GM12878 (cell line): ENCODE data around the gene PITPNM2. TPM values are rescaled to one million over a fixed set of nuclear protein-coding genes. Genes with fewer than 3 reads are reported as not detected.

ENCODE experiments used
- ATAC-seq: fragments of 200-7000 bp; cut with Tn5 transposase; 3 replicates; pipeline ENCODE4 v1.9.1; 2020; ENCODE audit warnings: mild to moderate bottlenecking, moderate library complexity
- BruUV-seq: library from RNA; stranded (reverse); fragments of 400-500 nt; replicated peaks from 2 replicates; lab custom pipeline; 2021; lab: Mats Ljungman, UMichigan
- CTCF ChIA-PET: fragments of 300-600 bp; sonication (Branson Sonifier 250); formaldehyde crosslinking; extraction: SDS; loops from one replicate; lab custom pipeline; 2021; ENCODE audit warnings: inconsistent platforms; lab: Yijun Ruan, JAX
- POLR2A ChIA-PET: fragments of 350-600 bp; formaldehyde crosslinking; extraction: SDS; loops from one replicate; lab custom pipeline; 2021; ENCODE audit warnings: inconsistent platforms; lab: Charles Lee
- RAD21 ChIA-PET: fragments of 300-600 bp; sonication (Branson Sonifier 250); formaldehyde crosslinking; loops from one replicate; lab custom pipeline; 2023; ENCODE audit warnings: antibody characterized with exemption; ENCODE audit not compliant: unreplicated experiment; lab: Charles Lee
- SMC1A ChIA-PET: fragments of 300-600 bp; sonication (Branson Sonifier 250); formaldehyde crosslinking; loops from one replicate; lab custom pipeline; 2023; ENCODE audit not compliant: unreplicated experiment, uncharacterized antibody; lab: Charles Lee
- DNase-seq: peaks from one replicate; pipeline ENCODE4 v3.0.0-alpha.2; 2011; ENCODE audit warnings: low read depth, low spot score
- FAIRE-seq: peaks from 3 replicates; lab custom pipeline; 2011; peaks lifted over from hg19 to GRCh38; lab: Jason Lieb, UNC
- H2AFZ ChIP-seq: 2 replicates; pipeline ENCODE4 v1.6.0; 2011; ENCODE audit warnings: low read depth, low read length, control low read depth; ENCODE audit not compliant: control insufficient read depth
- H3K27ac ChIP-seq: 2 replicates; pipeline ENCODE4 v1.5.1; 2011; ENCODE audit warnings: control low read depth; ENCODE audit not compliant: control insufficient read depth, insufficient read depth
- H3K27me3 ChIP-seq, 2 experiments: replicated peaks in 1 of 2; 2 replicates each; pipeline versions ENCODE4 v1.6.0 to v1.6.1; 2011; ENCODE audit warnings: low read length in 1 of 2; ENCODE audit not compliant: control insufficient read depth in 2 of 2, insufficient read depth in 2 of 2
- H3K36me3 ChIP-seq, 2 experiments: 2 replicates each; pipeline ENCODE4 v1.5.1; 2011; ENCODE audit warnings: low read length in 1 of 2; ENCODE audit not compliant: control insufficient read depth in 2 of 2, insufficient read depth in 2 of 2
- H3K4me1 ChIP-seq: 2 replicates; pipeline ENCODE4 v1.6.1; 2011; ENCODE audit warnings: mild to moderate bottlenecking, low read length, moderate library complexity, mixed read lengths; ENCODE audit not compliant: control insufficient read depth, insufficient read depth
- H3K4me2 ChIP-seq: 2 replicates; pipeline ENCODE4 v1.6.0; 2011; ENCODE audit warnings: control low read depth; ENCODE audit not compliant: control insufficient read depth, insufficient read depth
- H3K4me3 ChIP-seq: fragments of 200-600 bp; sonication (generic); 2 replicates; pipeline ENCODE4 v1.5.1; 2016
- H3K79me2 ChIP-seq: 2 replicates; pipeline ENCODE4 v1.6.0; 2011; ENCODE audit warnings: low read length; ENCODE audit not compliant: control insufficient read depth, insufficient read depth
- H3K9ac ChIP-seq: 2 replicates; pipeline ENCODE4 v1.8.0; 2011; ENCODE audit warnings: low read length, control low read depth, mixed read lengths; ENCODE audit not compliant: control insufficient read depth, insufficient read depth
- H3K9me3 ChIP-seq: replicated peaks from 3 replicates; pipeline ENCODE4 v1.5.1; 2011; ENCODE audit warnings: mild to moderate bottlenecking, low read length; ENCODE audit not compliant: control insufficient read depth, insufficient read depth
- H4K20me1 ChIP-seq: 2 replicates; pipeline ENCODE4 v1.6.0; 2011; ENCODE audit not compliant: control insufficient read depth, insufficient read depth
- ASH2L ChIP-seq: fragments of 300-600, 200-600 bp; sonication (generic); IDR thresholded peaks from 2 replicates; pipeline ENCODE4 v1.6.1; 2017; ENCODE audit warnings: low read depth, mild to moderate bottlenecking, borderline replicate concordance
- CEBPB ChIP-seq, 2 experiments: fragments of 150-350 bp in 1 of 2; IDR thresholded peaks; 2 replicates each; pipeline ENCODE4 v1.6.1; 2012 to 2014; ENCODE audit warnings: low read depth in 2 of 2, low read length in 2 of 2, borderline replicate concordance in 1 of 2, inconsistent platforms in 1 of 2
- IKZF1 ChIP-seq: fragments of 450-650 bp; conservative IDR thresholded peaks from 2 replicates; pipeline ENCODE4 v1.6.1; 2017; ENCODE audit warnings: antibody characterized with exemption, mild to moderate bottlenecking
- NRF1 ChIP-seq: conservative IDR thresholded peaks from 2 replicates; pipeline ENCODE4 v1.6.1; 2011; ENCODE audit warnings: mild to moderate bottlenecking, low read depth, low read length, improper control_type of control experiment
- PKNOX1 ChIP-seq: fragments of 450-650 bp; IDR thresholded peaks from 2 replicates; pipeline ENCODE4 v1.6.1; 2016; ENCODE audit warnings: mild to moderate bottlenecking
- SMAD5 ChIP-seq: IDR thresholded peaks from 2 replicates; pipeline ENCODE4 v1.6.1; 2016; ENCODE audit warnings: antibody characterized with exemption, low read depth
- SP1 ChIP-seq: IDR thresholded peaks from one replicate; pipeline ENCODE4 v1.6.1; 2011; ENCODE audit warnings: low read depth, low read length
- SREBF1 ChIP-seq: IDR thresholded peaks from 2 replicates; pipeline ENCODE4 v1.6.1; 2012; ENCODE audit warnings: mild to moderate bottlenecking, low read length
- SUPT20H ChIP-seq: IDR thresholded peaks from 2 replicates; pipeline ENCODE4 v1.6.1; 2011; ENCODE audit warnings: low read depth, mild to moderate bottlenecking, low read length, moderate library complexity, borderline replicate concordance; ENCODE audit not compliant: control insufficient read depth
- WGBS: methylation state at CpG from one replicate; pipeline ENCODE4 v1.1.6; 2016; ENCODE audit warnings: low lambda C conversion rate; ENCODE audit not compliant: insufficient replicate concordance, insufficient coverage; ENCODE audit errors: missing lambda C conversion rate; 5-methylcytosine and 5-hydroxymethylcytosine counted together
- in situ Hi-C: fragments of 300-500 bp; cut with MboI; formaldehyde crosslinking; loops from 9 replicates; pipeline ENCODE4 v1.14.3; 2018; ENCODE audit warnings: mixed read lengths
- intact Hi-C: fragments of 100-400 bp; cut with micrococcal nuclease; formaldehyde crosslinking; loops from one replicate; pipeline ENCODE4 v1.14.2; 2022; ENCODE audit not compliant: unreplicated experiment
- polyA plus RNA-seq, 11 experiments: library from polyadenylated mRNA; depleted of rRNA in 4 of 11; unstranded in 6 of 11; stranded (reverse) in 5 of 11; fragments of >200 nt; fragmentation: Nextera tagmentation in 4 of 11; fragmentation: Illumina TruSeq in 1 of 11; extraction: Ambion mirVana in 4 of 11; extraction: Trizol in 1 of 11; gene quantifications; 1 replicate in 1 of 11; 2 replicates in 10 of 11; pipeline versions ENCODE4 v1.2.1 to v1.2.3, GENCODE V29; 2011 to 2016; ENCODE audit warnings: inconsistent platforms in 2 of 11, missing spikeins in 2 of 11, low read depth in 1 of 11
- total RNA-seq, 4 experiments: library from RNA; depleted of rRNA in 3 of 4; stranded (reverse); fragments of >200 nt in 3 of 4; fragmentation: Illumina TruSeq in 1 of 4; extraction: Trizol in 1 of 4; gene quantifications; 2 replicates each; pipeline versions ENCODE4 v1.2.1 to v1.2.3, GENCODE V29; 2013 to 2021
- TF ChIP-seq, protein P1 (sequence below): fragments of 450-650 bp; IDR thresholded peaks from 2 replicates; pipeline ENCODE4 v1.6.1; 2017; ENCODE audit warnings: mild to moderate bottlenecking, low read depth, inconsistent platforms; ENCODE audit not compliant: poor library complexity, severe bottlenecking
- TF ChIP-seq, protein P2 (sequence below): fragments of 450-650 bp; IDR thresholded peaks from 2 replicates; pipeline ENCODE4 v1.6.1; 2016; ENCODE audit warnings: mild to moderate bottlenecking, moderate library complexity, borderline replicate concordance
- TF ChIP-seq, protein P3 (sequence below): fragments of 450-650 bp; IDR thresholded peaks from 2 replicates; pipeline ENCODE4 v1.6.1; 2017; ENCODE audit warnings: low read depth, mild to moderate bottlenecking, moderate library complexity

Gene PITPNM2
- total and polyA plus RNA-seq, 10 of the 15 experiments (the other 5 are each of a cell fraction or from before 2014, with no cell fraction given): 0.03 to 1.0 (median 0.24) TPM; not detected in 1

DNA sequence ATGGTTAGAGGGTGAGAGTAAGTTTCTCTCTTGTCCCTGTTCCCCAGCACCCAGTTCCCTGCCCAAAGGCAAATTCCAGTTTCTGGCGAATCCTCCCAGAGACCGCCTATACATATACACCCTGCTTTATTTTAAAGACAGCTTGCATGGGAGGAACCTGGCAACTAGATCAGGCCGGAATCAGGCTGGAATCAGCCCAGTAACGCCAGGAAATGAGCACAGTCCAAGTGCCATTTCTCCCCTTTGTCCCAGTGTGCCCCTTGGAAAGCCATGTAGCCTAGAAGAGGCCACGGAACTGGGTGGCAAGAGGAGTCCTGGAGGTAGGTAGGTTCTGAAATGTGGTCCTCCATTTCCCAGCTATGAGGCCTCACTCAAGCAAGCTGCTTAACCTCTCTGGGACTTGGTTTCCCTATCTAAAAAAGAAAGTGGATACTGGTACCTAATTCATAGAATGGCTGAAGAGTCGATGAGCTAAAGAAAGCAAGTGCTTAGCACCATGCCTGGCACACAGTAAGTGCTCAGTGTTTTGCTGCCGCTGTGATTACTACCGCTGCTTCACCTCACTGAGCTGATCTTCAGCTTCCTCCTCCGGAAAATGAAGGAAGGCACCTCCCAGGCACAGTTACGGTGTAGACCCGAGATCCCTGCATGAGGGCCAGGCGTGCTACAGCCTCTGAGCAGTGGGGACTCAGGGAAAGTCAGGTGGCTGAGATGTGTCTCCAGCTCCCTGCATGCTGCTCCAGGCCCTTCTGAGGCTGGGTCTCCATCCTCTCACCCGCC lies 36.4 kb downstream of the PITPNM2 start:
- H4K20me1 ChIP-seq: no peaks in the 10 kb centered on the region
- no peaks in the 10 kb centered on the region for H3K27me3 ChIP-seq
- in situ Hi-C loops: no loop called here
- H3K4me1 ChIP-seq: peaks cover 14% of the 10 kb centered on the region
- ChIA-PET CTCF (interaction anchor here (1.2 kb wide), 1 partner anchor 13 kb away, joined by 3 read pairs; no protein-coding TSS in a partner anchor), POLR2A (interaction anchor here (0.5 to 0.6 kb wide), 2 partner anchors 47 to 696 kb away, joined by 3 read pairs; no protein-coding TSS in a partner anchor), SMC1A (interaction anchor here (1.4 kb wide), 1 partner anchor 52 kb away, joined by 3 read pairs; no protein-coding TSS in a partner anchor), RAD21 (interaction anchor here (0.8 kb wide), 1 partner anchor 119 kb away, joined by 3 read pairs; the partner anchor contains the start of genes MPHOSPH9 and MTRFR)
- 44% methylated on average over 13 of the region's 13 CpGs for WGBS
- DNase-seq (no peak), ATAC-seq (no peak), FAIRE-seq (no peak)
- intact Hi-C loops: no loop called here
- no peak overlapping the region; the same call in 1 of the 2 replicates for H3K4me2 ChIP-seq
- H3K27ac ChIP-seq: no peak overlapping the region
- no peak overlapping the region; the same call in 1 of the 2 replicates for H2AFZ ChIP-seq
- H3K9ac ChIP-seq: no peak overlapping the region
- no peaks in the 10 kb centered on the region for H3K36me3 ChIP-seq
- BruUV-seq: no TSS peak
- no peak overlapping the region for H3K4me3 ChIP-seq
- no peaks in the 10 kb centered on the region for H3K79me2 ChIP-seq
- H3K9me3 ChIP-seq: no peaks in the 10 kb centered on the region
- TF ChIP-seq CEBPB (IDR thresholded peaks at IDR 0.05; ENCODE audit: borderline replicate concordance in 1 of 2, low read depth in 2 of 2, low read length in 2 of 2) (no peak), PKNOX1 (no peak), SMAD5 (no peak), SREBF1 (no peak), SUPT20H (no peak), IKZF1 (no peak), NRF1 (no peak), SP1 (no peak), ASH2L (no peak)
- TF ChIP-seq, protein P1, sequence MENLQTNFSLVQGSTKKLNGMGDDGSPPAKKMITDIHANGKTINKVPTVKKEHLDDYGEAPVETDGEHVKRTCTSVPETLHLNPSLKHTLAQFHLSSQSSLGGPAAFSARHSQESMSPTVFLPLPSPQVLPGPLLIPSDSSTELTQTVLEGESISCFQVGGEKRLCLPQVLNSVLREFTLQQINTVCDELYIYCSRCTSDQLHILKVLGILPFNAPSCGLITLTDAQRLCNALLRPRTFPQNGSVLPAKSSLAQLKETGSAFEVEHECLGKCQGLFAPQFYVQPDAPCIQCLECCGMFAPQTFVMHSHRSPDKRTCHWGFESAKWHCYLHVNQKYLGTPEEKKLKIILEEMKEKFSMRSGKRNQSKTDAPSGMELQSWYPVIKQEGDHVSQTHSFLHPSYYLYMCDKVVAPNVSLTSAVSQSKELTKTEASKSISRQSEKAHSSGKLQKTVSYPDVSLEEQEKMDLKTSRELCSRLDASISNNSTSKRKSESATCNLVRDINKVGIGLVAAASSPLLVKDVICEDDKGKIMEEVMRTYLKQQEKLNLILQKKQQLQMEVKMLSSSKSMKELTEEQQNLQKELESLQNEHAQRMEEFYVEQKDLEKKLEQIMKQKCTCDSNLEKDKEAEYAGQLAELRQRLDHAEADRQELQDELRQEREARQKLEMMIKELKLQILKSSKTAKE: no peak
- TF ChIP-seq, protein P2, sequence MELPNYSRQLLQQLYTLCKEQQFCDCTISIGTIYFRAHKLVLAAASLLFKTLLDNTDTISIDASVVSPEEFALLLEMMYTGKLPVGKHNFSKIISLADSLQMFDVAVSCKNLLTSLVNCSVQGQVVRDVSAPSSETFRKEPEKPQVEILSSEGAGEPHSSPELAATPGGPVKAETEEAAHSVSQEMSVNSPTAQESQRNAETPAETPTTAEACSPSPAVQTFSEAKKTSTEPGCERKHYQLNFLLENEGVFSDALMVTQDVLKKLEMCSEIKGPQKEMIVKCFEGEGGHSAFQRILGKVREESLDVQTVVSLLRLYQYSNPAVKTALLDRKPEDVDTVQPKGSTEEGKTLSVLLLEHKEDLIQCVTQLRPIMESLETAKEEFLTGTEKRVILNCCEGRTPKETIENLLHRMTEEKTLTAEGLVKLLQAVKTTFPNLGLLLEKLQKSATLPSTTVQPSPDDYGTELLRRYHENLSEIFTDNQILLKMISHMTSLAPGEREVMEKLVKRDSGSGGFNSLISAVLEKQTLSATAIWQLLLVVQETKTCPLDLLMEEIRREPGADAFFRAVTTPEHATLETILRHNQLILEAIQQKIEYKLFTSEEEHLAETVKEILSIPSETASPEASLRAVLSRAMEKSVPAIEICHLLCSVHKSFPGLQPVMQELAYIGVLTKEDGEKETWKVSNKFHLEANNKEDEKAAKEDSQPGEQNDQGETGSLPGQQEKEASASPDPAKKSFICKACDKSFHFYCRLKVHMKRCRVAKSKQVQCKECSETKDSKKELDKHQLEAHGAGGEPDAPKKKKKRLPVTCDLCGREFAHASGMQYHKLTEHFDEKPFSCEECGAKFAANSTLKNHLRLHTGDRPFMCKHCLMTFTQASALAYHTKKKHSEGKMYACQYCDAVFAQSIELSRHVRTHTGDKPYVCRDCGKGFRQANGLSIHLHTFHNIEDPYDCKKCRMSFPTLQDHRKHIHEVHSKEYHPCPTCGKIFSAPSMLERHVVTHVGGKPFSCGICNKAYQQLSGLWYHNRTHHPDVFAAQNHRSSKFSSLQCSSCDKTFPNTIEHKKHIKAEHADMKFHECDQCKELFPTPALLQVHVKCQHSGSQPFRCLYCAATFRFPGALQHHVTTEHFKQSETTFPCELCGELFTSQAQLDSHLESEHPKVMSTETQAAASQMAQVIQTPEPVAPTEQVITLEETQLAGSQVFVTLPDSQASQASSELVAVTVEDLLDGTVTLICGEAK: no peak
- TF ChIP-seq, protein P3, sequence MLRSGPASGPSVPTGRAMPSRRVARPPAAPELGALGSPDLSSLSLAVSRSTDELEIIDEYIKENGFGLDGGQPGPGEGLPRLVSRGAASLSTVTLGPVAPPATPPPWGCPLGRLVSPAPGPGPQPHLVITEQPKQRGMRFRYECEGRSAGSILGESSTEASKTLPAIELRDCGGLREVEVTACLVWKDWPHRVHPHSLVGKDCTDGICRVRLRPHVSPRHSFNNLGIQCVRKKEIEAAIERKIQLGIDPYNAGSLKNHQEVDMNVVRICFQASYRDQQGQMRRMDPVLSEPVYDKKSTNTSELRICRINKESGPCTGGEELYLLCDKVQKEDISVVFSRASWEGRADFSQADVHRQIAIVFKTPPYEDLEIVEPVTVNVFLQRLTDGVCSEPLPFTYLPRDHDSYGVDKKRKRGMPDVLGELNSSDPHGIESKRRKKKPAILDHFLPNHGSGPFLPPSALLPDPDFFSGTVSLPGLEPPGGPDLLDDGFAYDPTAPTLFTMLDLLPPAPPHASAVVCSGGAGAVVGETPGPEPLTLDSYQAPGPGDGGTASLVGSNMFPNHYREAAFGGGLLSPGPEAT: no peak
